Neutrophil (primary cell): Measurements from ENCODE around the gene PLEKHF1.

Experiments used
- H3K27ac ChIP-seq: fragments of 200-600 bp; sonication (generic); 2 replicates; pipeline ENCODE4 v1.5.1; 2016; ENCODE audit warnings: mild to moderate bottlenecking, moderate library complexity
- H3K27me3 ChIP-seq: fragments of 200-600 bp; sonication (generic); 2 replicates; pipeline ENCODE4 v1.6.0; 2016; ENCODE audit warnings: mild to moderate bottlenecking
- H3K36me3 ChIP-seq: fragments of 200-600 bp; sonication (generic); 2 replicates; pipeline ENCODE4 v1.5.1; 2017
- H3K4me1 ChIP-seq, 2 experiments: fragments of 200-600 bp in 1 of 2; sonication (generic) in 1 of 2; 1 replicate in 1 of 2; 2 replicates in 1 of 2; pipeline versions ENCODE4 v1.5.1 to v1.6.1; 2013 to 2016; ENCODE audit warnings: low read depth in 1 of 2, low read length in 1 of 2, mild to moderate bottlenecking in 1 of 2, moderate library complexity in 1 of 2; ENCODE audit not compliant: control insufficient read depth in 1 of 2, insufficient read depth in 1 of 2
- H3K4me3 ChIP-seq, 2 experiments: fragments of 200-600 bp in 1 of 2; sonication (generic) in 1 of 2; 1 replicate in 1 of 2; 2 replicates in 1 of 2; pipeline ENCODE4 v1.5.1; 2013 to 2016; ENCODE audit warnings: low read depth in 1 of 2, low read length in 1 of 2, mild to moderate bottlenecking in 1 of 2, moderate library complexity in 1 of 2
- H3K9me3 ChIP-seq: fragments of 200-600 bp; sonication (generic); 2 replicates; pipeline ENCODE4 v1.5.1; 2016
- CTCF ChIP-seq: fragments of 200-600 bp; sonication (generic); IDR thresholded peaks from 2 replicates; pipeline ENCODE4 v1.5.1; 2016; ENCODE audit warnings: antibody characterized with exemption

PLEKHF1 gene

GRCh38 chr19:29694669-29695627 lies 29.7 kb downstream of the PLEKHF1 start:
- no peaks in the 10 kb centered on the region for H3K36me3 ChIP-seq
- H3K27ac ChIP-seq: peak overlapping the region; percentile 62
- peak; percentile 81 for TF ChIP-seq CTCF
- H3K9me3 ChIP-seq: no peaks in the 10 kb centered on the region
- H3K4me3 ChIP-seq: no peak overlapping the region
- peaks cover 10 to 15% of the 10 kb centered on the region in 2 experiments for H3K4me1 ChIP-seq
- no peaks in the 10 kb centered on the region for H3K27me3 ChIP-seq

GRCh38 chr19:29695765-29696564 lies 30.7 kb downstream of the PLEKHF1 start:
- TF ChIP-seq CTCF: no peak
- Histone ChIP-seq H3K27me3 (no peaks in the 10 kb centered on the region), H3K9me3 (no peaks in the 10 kb centered on the region), H3K4me1 (peaks cover 10% of the 10 kb centered on the region in 2 experiments), H3K27ac (no peak overlapping the region), H3K4me3 (no peak overlapping the region), H3K36me3 (no peaks in the 10 kb centered on the region)

GRCh38 chr19:29696565-29696846 lies 31.2 kb downstream of the PLEKHF1 start:
- no peak overlapping the region for H3K27ac ChIP-seq
- peaks cover 10% of the 10 kb centered on the region in 2 experiments for H3K4me1 ChIP-seq
- H3K36me3 ChIP-seq: peaks cover under 1% of the 10 kb centered on the region
- no peak overlapping the region for H3K4me3 ChIP-seq
- no peaks in the 10 kb centered on the region for H3K9me3 ChIP-seq
- TF ChIP-seq CTCF: no peak
- H3K27me3 ChIP-seq: no peaks in the 10 kb centered on the region

GRCh38 chr19:29697523-29698261 lies 32.4 kb downstream of the PLEKHF1 start:
- Histone ChIP-seq H3K9me3 (no peaks in the 10 kb centered on the region), H3K4me3 (no peak overlapping the region), H3K4me1 (peaks cover 10% of the 10 kb centered on the region in 2 experiments), H3K27me3 (no peaks in the 10 kb centered on the region), H3K27ac (no peak overlapping the region), H3K36me3 (peaks cover 13% of the 10 kb centered on the region)
- no peak for TF ChIP-seq CTCF

- peaks cover 29% of the 10 kb centered on the region for H3K36me3 ChIP-seq
- TF ChIP-seq CTCF: no peak
- no peak overlapping the region for H3K4me3 ChIP-seq
- H3K27ac ChIP-seq: no peak overlapping the region
- no peaks in the 10 kb centered on the region for H3K27me3 ChIP-seq
- peaks cover 0 to under 1% of the 10 kb centered on the region in 2 experiments for H3K4me1 ChIP-seq
- no peaks in the 10 kb centered on the region for H3K9me3 ChIP-seq
These were observed 34.6 kb downstream of the PLEKHF1 start for GRCh38 chr19:29699861-29700260.
